Gastrocnemius medialis (tissue), 4 donors: ENCODE measurements around the gene SERAC1.

ENCODE experiments used
- POLR2A ChIP-seq, 2 donors: fragments of 450-650 bp; IDR thresholded peaks; one replicate each; pipeline ENCODE4 v1.6.1; 2017; ENCODE audit warnings: antibody characterized with exemption in 2 of 2, mild to moderate bottlenecking in 2 of 2, moderate library complexity in 2 of 2
- TF ChIP-seq, protein P1 (sequence below), 5 experiments: fragments of 450-650 bp in 3 of 5; fragments of 200-600 bp in 2 of 5; sonication (generic) in 2 of 5; IDR thresholded peaks in 4 of 5; conservative IDR thresholded peaks in 1 of 5; 1 replicate in 4 of 5; 2 replicates in 1 of 5; pipeline ENCODE4 v1.5.1; 2016 to 2019; ENCODE audit warnings: antibody characterized with exemption in 5 of 5, mild to moderate bottlenecking in 3 of 5, moderate library complexity in 3 of 5

DNA sequence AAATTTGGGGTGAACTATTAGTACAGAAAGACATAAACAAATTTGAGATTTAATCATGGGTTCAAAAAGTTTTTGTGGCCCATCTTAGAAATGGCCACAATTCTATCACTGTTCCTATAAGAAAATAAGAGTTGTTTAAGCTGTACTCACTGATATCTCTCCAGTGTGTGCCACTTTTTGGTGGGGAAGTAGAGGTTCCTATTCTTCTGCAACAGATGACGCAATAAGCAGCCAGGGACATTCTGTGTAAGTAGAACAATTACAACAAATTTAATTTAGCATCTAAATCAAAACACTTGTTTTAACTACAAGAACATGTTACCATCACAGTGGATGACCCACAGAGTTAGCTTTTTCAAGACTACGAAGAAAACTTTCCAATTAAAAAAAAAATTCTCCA is 9.9 kb downstream of the SERAC1 start:
- TF ChIP-seq, protein P1, sequence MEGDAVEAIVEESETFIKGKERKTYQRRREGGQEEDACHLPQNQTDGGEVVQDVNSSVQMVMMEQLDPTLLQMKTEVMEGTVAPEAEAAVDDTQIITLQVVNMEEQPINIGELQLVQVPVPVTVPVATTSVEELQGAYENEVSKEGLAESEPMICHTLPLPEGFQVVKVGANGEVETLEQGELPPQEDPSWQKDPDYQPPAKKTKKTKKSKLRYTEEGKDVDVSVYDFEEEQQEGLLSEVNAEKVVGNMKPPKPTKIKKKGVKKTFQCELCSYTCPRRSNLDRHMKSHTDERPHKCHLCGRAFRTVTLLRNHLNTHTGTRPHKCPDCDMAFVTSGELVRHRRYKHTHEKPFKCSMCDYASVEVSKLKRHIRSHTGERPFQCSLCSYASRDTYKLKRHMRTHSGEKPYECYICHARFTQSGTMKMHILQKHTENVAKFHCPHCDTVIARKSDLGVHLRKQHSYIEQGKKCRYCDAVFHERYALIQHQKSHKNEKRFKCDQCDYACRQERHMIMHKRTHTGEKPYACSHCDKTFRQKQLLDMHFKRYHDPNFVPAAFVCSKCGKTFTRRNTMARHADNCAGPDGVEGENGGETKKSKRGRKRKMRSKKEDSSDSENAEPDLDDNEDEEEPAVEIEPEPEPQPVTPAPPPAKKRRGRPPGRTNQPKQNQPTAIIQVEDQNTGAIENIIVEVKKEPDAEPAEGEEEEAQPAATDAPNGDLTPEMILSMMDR (IDR thresholded peaks at IDR 0.05 in 4 of 5, conservative IDR thresholded peaks at IDR 0.05 in 1 of 5): no peak
- no peak for TF ChIP-seq POLR2A (IDR thresholded peaks at IDR 0.05)
